Neural progenitor cell (in vitro differentiated cells): ENCODE results near the gene CAMKK2. TPM values are rescaled to one million over a fixed set of nuclear protein-coding genes. Genes with fewer than 3 reads are reported as not detected.
"Not testable (repeated sequence)": the region's sequence is repeated elsewhere in the genome, so short reads cannot be mapped to it uniquely, and the experiment has no call there.

Experiments used
- DNase-seq: peaks from one replicate; pipeline ENCODE4 v3.0.0-alpha.2; 2016; ENCODE audit warnings: low spot score
- H2AFZ ChIP-seq: fragments of 200-600 bp; sonication (generic); replicated peaks from 2 replicates; pipeline ENCODE4 v1.6.1; 2016; ENCODE audit warnings: antibody characterized with exemption
- H3F3A ChIP-seq: fragments of 200-600 bp; sonication (generic); 2 replicates; pipeline ENCODE4 v1.6.1; 2016; ENCODE audit warnings: antibody characterized with exemption, low read depth
- H3K27ac ChIP-seq: fragments of 200-600 bp; sonication (generic); 2 replicates; pipeline ENCODE4 v1.5.1; 2016; ENCODE audit warnings: mild to moderate bottlenecking
- H3K27me3 ChIP-seq: fragments of 200-600 bp; sonication (generic); 2 replicates; pipeline ENCODE4 v1.6.1; 2016; ENCODE audit warnings: mild to moderate bottlenecking, moderate library complexity
- H3K36me3 ChIP-seq: fragments of 200-600 bp; sonication (generic); 2 replicates; pipeline ENCODE4 v1.5.1; 2016
- H3K4me1 ChIP-seq: fragments of 200-600 bp; sonication (generic); 2 replicates; pipeline ENCODE4 v1.6.1; 2016; ENCODE audit warnings: mixed run types
- H3K4me2 ChIP-seq: fragments of 200-600 bp; sonication (generic); 2 replicates; pipeline ENCODE4 v1.6.1; 2016
- H3K4me3 ChIP-seq: fragments of 200-600 bp; sonication (generic); 2 replicates; pipeline ENCODE4 v1.5.1; 2016
- H3K79me2 ChIP-seq: fragments of 200-600 bp; sonication (generic); 2 replicates; pipeline ENCODE4 v1.6.1; 2016; ENCODE audit warnings: low read depth
- H3K9ac ChIP-seq: fragments of 200-600 bp; sonication (generic); 2 replicates; pipeline ENCODE4 v1.6.1; 2016
- H3K9me3 ChIP-seq: fragments of 200-600 bp; sonication (generic); 2 replicates; pipeline ENCODE4 v1.5.1; 2016; ENCODE audit warnings: low read depth
- H4K20me1 ChIP-seq: fragments of 200-600 bp; sonication (generic); 2 replicates; pipeline ENCODE4 v1.6.1; 2016; ENCODE audit warnings: low read depth
- H3K27ac Mint-ChIP-seq: 3 replicates; pipeline ENCODE4 v1.8.0; 2021; ENCODE audit warnings: mixed read lengths
- H3K27me3 Mint-ChIP-seq: 2 replicates; pipeline ENCODE4 v1.8.0; 2022; ENCODE audit warnings: low read depth, mild to moderate bottlenecking, inconsistent platforms, moderate library complexity, mixed read lengths; ENCODE audit not compliant: insufficient read depth
- H3K36me3 Mint-ChIP-seq: 3 replicates; pipeline ENCODE4 v1.8.0; 2021; ENCODE audit warnings: mixed read lengths
- H3K4me1 Mint-ChIP-seq: 3 replicates; pipeline ENCODE4 v1.8.0; 2021; ENCODE audit warnings: mixed read lengths
- H3K4me3 Mint-ChIP-seq: 3 replicates; pipeline ENCODE4 v1.8.0; 2021; ENCODE audit warnings: mild to moderate bottlenecking, moderate library complexity, mixed read lengths
- H3K9me3 Mint-ChIP-seq: 3 replicates; pipeline ENCODE4 v1.8.0; 2020; ENCODE audit warnings: mixed read lengths
- CTCF ChIP-seq: fragments of 200-600 bp; sonication (generic); IDR thresholded peaks from 2 replicates; pipeline ENCODE4 v1.5.1; 2017; ENCODE audit warnings: antibody characterized with exemption, mild to moderate bottlenecking
- EZH2 ChIP-seq: fragments of 200-600 bp; sonication (generic); IDR thresholded peaks from 2 replicates; pipeline ENCODE4 v1.6.1; 2017; ENCODE audit warnings: antibody characterized with exemption, mild to moderate bottlenecking, moderate library complexity
- EZH2phosphoT487 ChIP-seq: fragments of 200-600 bp; sonication (generic); IDR thresholded peaks from 2 replicates; pipeline ENCODE4 v1.6.1; 2017; ENCODE audit warnings: antibody characterized with exemption
- total RNA-seq: library from RNA; depleted of rRNA; stranded (reverse); fragments of >200 nt; gene quantifications from 2 replicates; pipeline ENCODE4 v1.2.3, GENCODE V29; 2015; ENCODE audit warnings: low replicate concordance

The CAMKK2 gene
- total RNA-seq, 1 donor from 2014 or later: 21.0 TPM

- H3K4me1 ChIP-seq: no peaks in the 10 kb centered on the region
- no peaks in the 10 kb centered on the region for H3K9me3 Mint-ChIP-seq
- H2AFZ ChIP-seq: no peak overlapping the region
- H3K36me3 Mint-ChIP-seq: no peaks in the 10 kb centered on the region
- no peak overlapping the region for H3K9ac ChIP-seq
- H3K79me2 ChIP-seq: no peaks in the 10 kb centered on the region
- H3K27ac ChIP-seq: no peak overlapping the region
- no peaks in the 10 kb centered on the region for H3F3A ChIP-seq
- no peaks in the 10 kb centered on the region for H4K20me1 ChIP-seq
- no peaks in the 10 kb centered on the region for H3K4me1 Mint-ChIP-seq
- TF ChIP-seq EZH2phosphoT487 (no peak), EZH2 (no peak), CTCF (no peak)
- no peaks in the 10 kb centered on the region for H3K9me3 ChIP-seq
- no peaks in the 10 kb centered on the region for H3K27me3 ChIP-seq
- DNase-seq: no peak
- no peak overlapping the region for H3K4me3 ChIP-seq
- no peak overlapping the region for H3K4me2 ChIP-seq
- H3K27ac Mint-ChIP-seq: no peak overlapping the region
- H3K36me3 ChIP-seq: no peaks in the 10 kb centered on the region
- H3K27me3 Mint-ChIP-seq: peaks cover 2% of the 10 kb centered on the region
- H3K4me3 Mint-ChIP-seq: no peak overlapping the region
These were observed 93.8 kb downstream of the CAMKK2 start for GRCh38 chr12:121202407-121203355.

DNA sequence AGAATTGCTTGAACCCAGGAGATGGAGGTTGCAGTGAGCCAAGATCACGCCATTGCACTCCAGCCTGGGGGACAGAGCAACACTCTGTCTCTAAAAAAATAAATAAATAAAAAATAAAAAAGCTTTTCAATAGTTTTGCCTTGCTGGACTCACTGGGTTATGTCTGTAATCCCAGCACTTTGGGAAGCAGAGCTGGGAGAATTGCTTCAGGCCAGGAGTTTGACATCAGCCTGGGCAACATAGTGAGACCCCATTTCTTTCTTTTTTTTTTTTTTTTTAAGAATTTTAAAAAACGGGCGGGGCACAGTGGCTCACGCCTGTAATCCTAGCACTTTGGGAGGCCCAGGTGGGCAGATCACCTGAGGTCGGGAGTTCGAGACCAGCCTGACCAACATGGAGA, 95.4 kb downstream of the CAMKK2 start:
- not testable (repeated sequence) for H3K4me1 ChIP-seq

DNA sequence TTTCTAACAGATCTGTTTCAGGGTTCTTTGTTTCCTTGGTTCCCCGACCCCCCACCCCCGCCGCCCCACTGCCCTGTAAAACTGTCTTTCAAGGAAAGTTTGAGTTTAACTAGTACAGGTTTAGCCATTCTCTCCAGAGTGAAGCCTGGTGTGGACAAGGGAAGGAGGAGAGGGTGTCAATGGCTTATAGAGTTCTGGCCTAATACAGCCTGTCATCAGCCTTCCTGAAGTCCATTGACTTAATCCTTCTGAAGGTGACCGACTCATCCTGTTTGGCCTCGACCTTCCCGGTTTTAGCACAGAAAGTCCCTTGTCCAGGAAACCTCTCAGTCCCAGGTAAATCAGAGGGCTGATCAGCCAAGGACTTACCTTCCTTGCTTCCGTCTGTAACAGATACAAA, 97.6 kb downstream of the CAMKK2 start:
- Histone ChIP-seq H3K4me3 (no peak overlapping the region), H3F3A (no peaks in the 10 kb centered on the region), H3K9me3 (no peaks in the 10 kb centered on the region), H3K36me3 (no peaks in the 10 kb centered on the region), H3K4me1 (no peaks in the 10 kb centered on the region), H2AFZ (no peak overlapping the region), H4K20me1 (no peaks in the 10 kb centered on the region), H3K27ac (no peak overlapping the region), H3K79me2 (no peaks in the 10 kb centered on the region), H3K4me2 (no peak overlapping the region), H3K27me3 (no peaks in the 10 kb centered on the region), H3K9ac (no peak overlapping the region)
- Mint-ChIP-seq H3K4me3 (no peak overlapping the region), H3K27me3 (no peaks in the 10 kb centered on the region), H3K9me3 (no peaks in the 10 kb centered on the region), H3K27ac (no peak overlapping the region), H3K36me3 (no peaks in the 10 kb centered on the region), H3K4me1 (no peaks in the 10 kb centered on the region)
- DNase-seq: no peak
- TF ChIP-seq EZH2 (no peak), EZH2phosphoT487 (no peak), CTCF (no peak)

More for the DNA sequence above, 95.4 kb downstream of the CAMKK2 start:
- not testable (repeated sequence) for DNase-seq, H3K27me3 ChIP-seq, H3K79me2 ChIP-seq, H3K4me1 Mint-ChIP-seq, H3K36me3 Mint-ChIP-seq, H3F3A ChIP-seq, H3K27ac Mint-ChIP-seq, H4K20me1 ChIP-seq, H3K27me3 Mint-ChIP-seq, H3K27ac ChIP-seq, H3K9me3 ChIP-seq, H3K36me3 ChIP-seq, H3K4me3 ChIP-seq, H2AFZ ChIP-seq, H3K9me3 Mint-ChIP-seq, H3K4me3 Mint-ChIP-seq, H3K4me2 ChIP-seq, H3K9ac ChIP-seq

GRCh38 chr12:121196902-121197301, 99.6 kb downstream of the CAMKK2 start:
- DNase-seq: no peak
- no peaks in the 10 kb centered on the region for H3K4me1 Mint-ChIP-seq
- no peaks in the 10 kb centered on the region for H3K36me3 ChIP-seq
- no peak overlapping the region for H3K4me3 Mint-ChIP-seq
- TF ChIP-seq EZH2phosphoT487 (no peak), EZH2 (no peak), CTCF (no peak)
- no peaks in the 10 kb centered on the region for H3K9me3 Mint-ChIP-seq
- no peak overlapping the region for H3K27ac Mint-ChIP-seq
- no peak overlapping the region for H3K9ac ChIP-seq
- H3K4me2 ChIP-seq: no peak overlapping the region
- H2AFZ ChIP-seq: no peak overlapping the region
- H3K36me3 Mint-ChIP-seq: no peaks in the 10 kb centered on the region
- no peaks in the 10 kb centered on the region for H3K9me3 ChIP-seq
- H3K4me1 ChIP-seq: no peaks in the 10 kb centered on the region
- no peaks in the 10 kb centered on the region for H3K27me3 ChIP-seq
- H3K27ac ChIP-seq: no peak overlapping the region
- H3K4me3 ChIP-seq: no peak overlapping the region
- H3F3A ChIP-seq: no peaks in the 10 kb centered on the region
- H3K27me3 Mint-ChIP-seq: no peaks in the 10 kb centered on the region
- H4K20me1 ChIP-seq: no peaks in the 10 kb centered on the region
- H3K79me2 ChIP-seq: no peaks in the 10 kb centered on the region
